ENCODE data around the gene LYVE1. TPM values are rescaled to one million over a fixed set of nuclear protein-coding genes. Genes with fewer than 3 reads are reported as not detected.
A peak's percentile ranks its signal among the peaks of the same experiment; 100 is the strongest.

Gene LYVE1
- total RNA-seq, 1 donor from 2014 or later, result not detected

DNA sequence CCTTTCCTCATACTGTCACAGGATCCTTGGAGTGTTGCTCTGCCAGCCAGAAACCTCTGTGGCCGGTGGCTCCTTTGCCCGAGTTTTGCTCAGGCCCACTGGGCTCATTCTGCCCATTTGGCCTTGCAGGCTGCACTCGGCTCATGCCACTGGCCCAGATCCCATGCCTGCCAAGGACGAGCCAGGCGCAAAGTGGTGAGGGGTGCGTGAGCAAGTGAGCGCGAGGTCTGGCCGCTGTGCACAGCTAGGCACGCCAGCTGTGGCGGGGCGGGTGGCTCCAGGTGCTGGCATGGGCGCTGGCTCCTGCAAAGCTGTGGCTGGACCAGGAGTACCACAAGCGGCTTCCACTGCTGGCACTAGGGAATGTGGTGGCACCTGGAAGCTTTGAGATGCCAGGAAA is 24.7 kb downstream of the LYVE1 start:
- intact Hi-C loops (cut with micrococcal nuclease), result loop anchor here (5.0 kb wide), 2 partner anchors 34 to 786 kb away; no protein-coding TSS in a partner anchor
- peaks cover 14% of the 10 kb centered on the region for H3K36me3 Mint-ChIP-seq (ENCODE audit: low read depth)
- no peaks in the 10 kb centered on the region for H3K27me3 Mint-ChIP-seq
- TF ChIP-seq, protein P1, sequence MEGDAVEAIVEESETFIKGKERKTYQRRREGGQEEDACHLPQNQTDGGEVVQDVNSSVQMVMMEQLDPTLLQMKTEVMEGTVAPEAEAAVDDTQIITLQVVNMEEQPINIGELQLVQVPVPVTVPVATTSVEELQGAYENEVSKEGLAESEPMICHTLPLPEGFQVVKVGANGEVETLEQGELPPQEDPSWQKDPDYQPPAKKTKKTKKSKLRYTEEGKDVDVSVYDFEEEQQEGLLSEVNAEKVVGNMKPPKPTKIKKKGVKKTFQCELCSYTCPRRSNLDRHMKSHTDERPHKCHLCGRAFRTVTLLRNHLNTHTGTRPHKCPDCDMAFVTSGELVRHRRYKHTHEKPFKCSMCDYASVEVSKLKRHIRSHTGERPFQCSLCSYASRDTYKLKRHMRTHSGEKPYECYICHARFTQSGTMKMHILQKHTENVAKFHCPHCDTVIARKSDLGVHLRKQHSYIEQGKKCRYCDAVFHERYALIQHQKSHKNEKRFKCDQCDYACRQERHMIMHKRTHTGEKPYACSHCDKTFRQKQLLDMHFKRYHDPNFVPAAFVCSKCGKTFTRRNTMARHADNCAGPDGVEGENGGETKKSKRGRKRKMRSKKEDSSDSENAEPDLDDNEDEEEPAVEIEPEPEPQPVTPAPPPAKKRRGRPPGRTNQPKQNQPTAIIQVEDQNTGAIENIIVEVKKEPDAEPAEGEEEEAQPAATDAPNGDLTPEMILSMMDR (IDR thresholded peaks at IDR 0.05), result no peak
- H3K27ac Mint-ChIP-seq, result peak overlapping the region; percentile 61
- ChIA-PET CTCF (interaction anchor here (0.8 kb wide), 1 partner anchor 102 kb away, joined by 4 read pairs; no protein-coding TSS in a partner anchor), POLR2A (interaction anchor here (0.5 kb wide), 1 partner anchor 17 kb away, joined by 3 read pairs; no protein-coding TSS in a partner anchor)
- no peak overlapping the region for H3K4me3 Mint-ChIP-seq
- H3K9me3 Mint-ChIP-seq, result peaks cover 5% of the 10 kb centered on the region
- DNase-seq (no peak), ATAC-seq (ENCODE audit: low read depth) (no peak)
- H3K4me1 Mint-ChIP-seq, result peaks cover 69% of the 10 kb centered on the region

- POLR2A ChIA-PET, result interaction anchor here (0.6 to 3.8 kb wide), 6 partner anchors 8 to 102 kb away, joined by 3 to 37 read pairs (median 6); partner anchors contain the start of gene AMPD3
- Mint-ChIP-seq H3K9me3 (peaks cover 5% of the 10 kb centered on the region), H3K4me1 (peaks cover 70% of the 10 kb centered on the region), H3K4me3 (no peak overlapping the region), H3K27ac (peak overlapping the region; percentile 30), H3K27me3 (no peaks in the 10 kb centered on the region), H3K36me3 (ENCODE audit: low read depth) (peaks cover 15% of the 10 kb centered on the region)
- ATAC-seq (ENCODE audit: low read depth), result no peak
- intact Hi-C loops (cut with micrococcal nuclease), result loop anchor here (5.0 kb wide), 2 partner anchors 35 to 785 kb away; no protein-coding TSS in a partner anchor
- CTCF ChIA-PET, result interaction anchor here (1.4 to 3.0 kb wide), 6 partner anchors 8 to 111 kb away, joined by 3 to 16 read pairs (median 6); partner anchors contain the start of gene LYVE1
- TF ChIP-seq, protein P1 (IDR thresholded peaks at IDR 0.05), result no peak
- no peak for DNase-seq
These were observed 25.7 kb downstream of the LYVE1 start for GRCh38 chr11:10542776-10543175.

GRCh38 chr11:10541561-10541930 is 26.9 kb downstream of the LYVE1 start:
- TF ChIP-seq, protein P1 (IDR thresholded peaks at IDR 0.05), result no peak
- H3K4me1 Mint-ChIP-seq, result peaks cover 80% of the 10 kb centered on the region
- peak overlapping the region; percentile 90 for H3K4me3 Mint-ChIP-seq
- POLR2A ChIA-PET, result interaction anchor here (0.7 to 3.8 kb wide), 38 partner anchors 7 to 317 kb away, joined by 3 to 37 read pairs (median 6); partner anchors contain the start of genes AMPD3, EIF4G2 and ZBED5
- intact Hi-C loops (cut with micrococcal nuclease), result loop anchor here (1.0 to 5.0 kb wide), 9 partner anchors 14 to 784 kb away; no protein-coding TSS in a partner anchor
- ATAC-seq (ENCODE audit: low read depth), result no peak
- H3K36me3 Mint-ChIP-seq (ENCODE audit: low read depth), result peaks cover 15% of the 10 kb centered on the region
- H3K27me3 Mint-ChIP-seq, result no peaks in the 10 kb centered on the region
- no peak for DNase-seq
- peak overlapping the region; percentile 95 for H3K27ac Mint-ChIP-seq
- peaks cover 5% of the 10 kb centered on the region for H3K9me3 Mint-ChIP-seq
- CTCF ChIA-PET, result interaction anchor here (0.9 to 3.0 kb wide), 34 partner anchors 8 to 316 kb away, joined by 3 to 20 read pairs (median 5); partner anchors contain the start of genes LYVE1 and ZBED5

GRCh38 chr11:10540915-10541560 is 27.4 kb downstream of the LYVE1 start, which contains the start of gene RNF141:
Gene RNF141 (minus strand): TSS chr11:10541187. CDS start chr11:10534158, 7,029 bp downstream.
- TF ChIP-seq, protein P1 (IDR thresholded peaks at IDR 0.05), result no peak
- Mint-ChIP-seq H3K27me3 (no peaks in the 10 kb centered on the region), H3K9me3 (peaks cover 5% of the 10 kb centered on the region), H3K4me3 (peak within 1 kb of the TSS; percentile 90), H3K27ac (peak within 1 kb of the TSS; percentile 95), H3K4me1 (peaks cover 80% of the 10 kb centered on the region), H3K36me3 (ENCODE audit: low read depth) (peaks cover 15% of the 10 kb centered on the region)
- CTCF ChIA-PET, result interaction anchor here (0.7 to 3.0 kb wide), 42 partner anchors 8 to 317 kb away, joined by 3 to 20 read pairs (median 4); partner anchors contain the start of genes CTR9, LYVE1 and ZBED5
- POLR2A ChIA-PET, result interaction anchor here (0.6 to 3.8 kb wide), 43 partner anchors 8 to 1079 kb away, joined by 3 to 37 read pairs (median 5); partner anchors contain the start of genes AMPD3, EIF4G2 and ZBED5
- ATAC-seq (ENCODE audit: low read depth) (peak; percentile 91), DNase-seq (peak; percentile 99)
- intact Hi-C loops (cut with micrococcal nuclease), result loop anchor here (1.0 to 5.0 kb wide), 10 partner anchors 14 to 784 kb away; no protein-coding TSS in a partner anchor
